Activated CD4-positive, alpha-beta T cell treated with anti-CD3 and anti-CD28 coated beads, Interleukin-2, amount 50 U/mL, for 24 hours (primary cell): Measurements from ENCODE around the gene GPC6.
"Not testable (repeated sequence)": the region's sequence is repeated elsewhere in the genome, so short reads cannot be mapped to it uniquely, and the experiment has no call there.

Experiments used
- DNase-seq, 2 donors: peaks; one replicate each; pipeline ENCODE4 v3.0.0-alpha.2; 2020; ENCODE audit warnings: low read depth in 1 of 2, low spot score in 1 of 2

Gene GPC6

GRCh38 chr13:94182185-94182761, 955.7 kb downstream of the GPC6 start:
- DNase-seq, result no peak

GRCh38 chr13:94186470-94186869, 959.9 kb downstream of the GPC6 start:
- no peak for DNase-seq

- DNase-seq, result no peak
Observed at GRCh38 chr13:94188201-94188854, 961.7 kb downstream of the GPC6 start.

GRCh38 chr13:94192431-94192975, 965.9 kb downstream of the GPC6 start:
- no peak for DNase-seq

GRCh38 chr13:94195715-94196114, 969.1 kb downstream of the GPC6 start:
- no peak for DNase-seq

GRCh38 chr13:94196413-94196812, 969.8 kb downstream of the GPC6 start:
- no peak for DNase-seq

GRCh38 chr13:94198681-94199080, 972.1 kb downstream of the GPC6 start:
- DNase-seq, result no peak

- no peak for DNase-seq
Observed at GRCh38 chr13:94199135-94199534, 972.5 kb downstream of the GPC6 start.

- DNase-seq, result no peak
Observed at GRCh38 chr13:94201022-94201421, 974.4 kb downstream of the GPC6 start.

- no peak for DNase-seq
Observed at GRCh38 chr13:94204163-94204562, 977.6 kb downstream of the GPC6 start.

GRCh38 chr13:94204946-94205345, 978.3 kb downstream of the GPC6 start:
- DNase-seq, result no peak

GRCh38 chr13:94205896-94206295, 979.3 kb downstream of the GPC6 start:
- DNase-seq, result no peak

- DNase-seq, result no peak
Observed at GRCh38 chr13:94209117-94209516, 982.5 kb downstream of the GPC6 start.

GRCh38 chr13:94209913-94210312, 983.3 kb downstream of the GPC6 start:
- DNase-seq, result not testable (repeated sequence)

GRCh38 chr13:94210816-94211215, 984.2 kb downstream of the GPC6 start:
- no peak for DNase-seq

- DNase-seq, result no peak
Observed at GRCh38 chr13:94212196-94212595, 985.6 kb downstream of the GPC6 start.

GRCh38 chr13:94214121-94214520, 987.5 kb downstream of the GPC6 start:
- DNase-seq, result no peak

- DNase-seq, result no peak
Observed at GRCh38 chr13:94214975-94215374, 988.4 kb downstream of the GPC6 start.

- no peak for DNase-seq
Observed at GRCh38 chr13:94216476-94216875, 989.9 kb downstream of the GPC6 start.

GRCh38 chr13:94217370-94217769, 990.8 kb downstream of the GPC6 start:
- no peak for DNase-seq

- DNase-seq, result no peak
Observed at GRCh38 chr13:94218537-94218936, 991.9 kb downstream of the GPC6 start.

- no peak for DNase-seq
Observed at GRCh38 chr13:94218951-94219350, 992.3 kb downstream of the GPC6 start.

- DNase-seq, result no peak
Observed at GRCh38 chr13:94224670-94225069, 998.1 kb downstream of the GPC6 start.
